ENCODE measurements around the gene BICDL2. TPM values are rescaled to one million over a fixed set of nuclear protein-coding genes. Genes with fewer than 3 reads are reported as not detected.

Gene BICDL2
- total RNA-seq, 1 donor from 2014 or later: not detected

- no peak overlapping the region for H3K4me3 ChIP-seq
- no peaks in the 10 kb centered on the region for H3K9me3 ChIP-seq
- no peak overlapping the region for H3K27ac ChIP-seq
- H3K4me1 ChIP-seq: peaks cover 0 to 5% of the 10 kb centered on the region in 2 donors
- no peaks in the 10 kb centered on the region for H3K36me3 ChIP-seq
- intact Hi-C loops (cut with DNase I): no loop called here
- peaks cover 23% of the 10 kb centered on the region for H3K27me3 ChIP-seq
- TF ChIP-seq CTCF (IDR thresholded peaks at IDR 0.05): no peak
- no peak for DNase-seq (ENCODE audit: low spot score in 2 of 2)
Observed at GRCh38 chr16:3013491-3013951, 23.2 kb downstream of the BICDL2 start.

DNA sequence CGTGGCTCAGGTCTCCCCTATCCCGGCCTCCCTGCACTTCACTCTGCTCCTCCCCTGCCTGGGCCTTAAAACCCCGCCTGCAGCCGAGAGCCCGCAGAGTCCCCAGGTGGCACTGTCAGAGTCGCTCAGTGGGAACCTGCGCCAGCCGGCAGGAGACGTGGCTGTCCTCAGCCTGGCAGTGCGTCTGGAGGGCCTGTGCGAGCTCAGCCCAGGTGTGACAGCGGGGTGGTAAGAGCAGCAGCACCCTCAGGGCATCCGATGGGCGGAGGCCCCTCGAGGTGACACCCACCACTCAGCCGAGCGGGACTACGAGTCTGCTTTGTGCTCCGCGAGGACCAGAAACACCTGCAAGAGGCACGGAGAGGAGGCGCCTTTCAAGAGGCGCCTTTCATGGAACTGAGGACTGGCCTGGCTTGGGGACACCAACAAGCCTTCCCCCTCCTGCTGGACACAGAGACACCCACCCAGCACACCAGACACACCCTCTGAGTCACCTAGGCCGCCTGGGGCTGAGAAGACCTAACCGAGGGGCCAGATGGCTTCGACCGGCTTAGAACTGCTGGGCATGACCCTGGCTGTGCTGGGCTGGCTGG, 23.8 kb downstream of the BICDL2 start, which contains the start of gene CLDN9:
CLDN9 (plus strand) TSS at position 96 of the 593 bp plus-strand sequence; CDS start at position 536, 440 bp downstream.
- Histone ChIP-seq H3K9me3 (no peaks in the 10 kb centered on the region), H3K27me3 (peaks cover 23% of the 10 kb centered on the region), H3K27ac (no peak within 1 kb of the TSS), H3K4me3 (no peak within 1 kb of the TSS), H3K36me3 (no peaks in the 10 kb centered on the region), H3K4me1 (peaks cover 0 to under 1% of the 10 kb centered on the region in 2 donors)
- TF ChIP-seq CTCF (IDR thresholded peaks at IDR 0.05): no peak
- intact Hi-C loops (cut with DNase I): no loop called here
- DNase-seq (ENCODE audit: low spot score in 2 of 2): no peak

- Histone ChIP-seq H3K4me3 (no peak overlapping the region), H3K27me3 (peaks cover 19% of the 10 kb centered on the region), H3K4me1 (no peaks in the 10 kb centered on the region), H3K9me3 (no peaks in the 10 kb centered on the region), H3K36me3 (no peaks in the 10 kb centered on the region), H3K27ac (no peak overlapping the region)
- intact Hi-C loops (cut with DNase I): no loop called here
- no peak for DNase-seq (ENCODE audit: low spot score in 2 of 2)
- TF ChIP-seq CTCF (IDR thresholded peaks at IDR 0.05): no peak
Observed at GRCh38 chr16:3012246-3012645, 24.5 kb downstream of the BICDL2 start.

DNA sequence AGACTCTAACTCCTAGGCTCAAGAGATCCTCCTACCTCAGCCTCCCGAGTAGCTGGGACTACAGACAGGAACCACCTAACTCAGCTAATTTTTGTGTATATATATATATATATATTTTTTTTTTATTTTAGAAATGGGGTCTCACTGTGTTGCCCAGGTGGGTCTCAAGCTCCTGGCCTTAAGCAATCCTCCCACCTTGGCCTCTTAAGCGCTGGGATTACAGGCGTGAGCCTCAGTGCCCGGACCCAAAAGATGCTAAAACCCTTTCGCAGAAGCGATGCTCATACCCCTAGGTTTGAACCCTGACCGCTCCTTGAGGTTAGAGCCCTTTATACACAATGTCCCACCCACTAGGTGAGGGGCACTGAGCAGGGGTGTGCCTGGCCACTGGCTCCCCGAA, 26.2 kb downstream of the BICDL2 start:
- no peak for DNase-seq (ENCODE audit: low spot score in 2 of 2)
- Histone ChIP-seq H3K9me3 (no peaks in the 10 kb centered on the region), H3K4me1 (no peaks in the 10 kb centered on the region), H3K27ac (no peak overlapping the region), H3K36me3 (no peaks in the 10 kb centered on the region), H3K4me3 (no peak overlapping the region), H3K27me3 (peaks cover 22% of the 10 kb centered on the region)
- TF ChIP-seq CTCF (IDR thresholded peaks at IDR 0.05): no peak
- intact Hi-C loops (cut with DNase I): no loop called here

GRCh38 chr16:3009568-3010390, 27.0 kb downstream of the BICDL2 start:
- Histone ChIP-seq H3K27me3 (peaks cover 27% of the 10 kb centered on the region), H3K36me3 (no peaks in the 10 kb centered on the region), H3K27ac (no peak overlapping the region), H3K4me3 (no peak overlapping the region), H3K4me1 (peaks cover 0 to 3% of the 10 kb centered on the region in 2 donors), H3K9me3 (no peaks in the 10 kb centered on the region)
- no peak for DNase-seq (ENCODE audit: low spot score in 2 of 2)
- TF ChIP-seq CTCF (IDR thresholded peaks at IDR 0.05): no peak
- intact Hi-C loops (cut with DNase I): no loop called here

Measured in ascending aorta (tissue), 2 donors.